Measurements from ENCODE around the gene NEU3.

The NEU3 gene

GRCh38 chr11:75029836-75030631 is 41.3 kb downstream of the NEU3 start:
- no peaks in the 10 kb centered on the region for H4K20me1 ChIP-seq (ENCODE audit: insufficient read depth)
- H3K4me2 ChIP-seq = no peak overlapping the region
- no peaks in the 10 kb centered on the region for H3K4me1 ChIP-seq (ENCODE audit: low read depth, poor library complexity, severe bottlenecking)
- H3K79me2 ChIP-seq (ENCODE audit: insufficient read depth, low read depth) = no peaks in the 10 kb centered on the region
- TF ChIP-seq CTCF (conservative IDR thresholded peaks at IDR 0.05; ENCODE audit: low read depth, low read length) = no peak
- no peaks in the 10 kb centered on the region for H3K36me3 ChIP-seq (ENCODE audit: insufficient read depth)
- H3K27me3 ChIP-seq (ENCODE audit: insufficient read depth, low read depth) = no peaks in the 10 kb centered on the region
- no peak overlapping the region for H3K27ac ChIP-seq
- no peak overlapping the region for H3K4me3 ChIP-seq (IDR thresholded peaks at IDR 0.05; ENCODE audit: insufficient read depth, low read depth, low read length)
- H3K9ac ChIP-seq = no peak overlapping the region
- H2AFZ ChIP-seq (ENCODE audit: low read depth) = no peak overlapping the region

GRCh38 chr11:75031224-75031753 is 42.6 kb downstream of the NEU3 start:
- no peaks in the 10 kb centered on the region for H3K4me1 ChIP-seq (ENCODE audit: low read depth, poor library complexity, severe bottlenecking)
- no peak for TF ChIP-seq CTCF (conservative IDR thresholded peaks at IDR 0.05; ENCODE audit: low read depth, low read length)
- H3K27me3 ChIP-seq (ENCODE audit: insufficient read depth, low read depth) = no peaks in the 10 kb centered on the region
- no peak overlapping the region for H3K4me2 ChIP-seq
- no peaks in the 10 kb centered on the region for H3K79me2 ChIP-seq (ENCODE audit: insufficient read depth, low read depth)
- no peaks in the 10 kb centered on the region for H3K36me3 ChIP-seq (ENCODE audit: insufficient read depth)
- no peaks in the 10 kb centered on the region for H4K20me1 ChIP-seq (ENCODE audit: insufficient read depth)
- H3K27ac ChIP-seq = no peak overlapping the region
- H3K9ac ChIP-seq = no peak overlapping the region
- H3K4me3 ChIP-seq (IDR thresholded peaks at IDR 0.05; ENCODE audit: insufficient read depth, low read depth, low read length) = no peak overlapping the region
- no peak overlapping the region for H2AFZ ChIP-seq (ENCODE audit: low read depth)

GRCh38 chr11:75031771-75032549 is 43.2 kb downstream of the NEU3 start:
- no peaks in the 10 kb centered on the region for H3K4me1 ChIP-seq (ENCODE audit: low read depth, poor library complexity, severe bottlenecking)

GRCh38 chr11:75032550-75032935 is 43.8 kb downstream of the NEU3 start:
- Histone ChIP-seq H3K36me3 (ENCODE audit: insufficient read depth) (no peaks in the 10 kb centered on the region), H3K27me3 (ENCODE audit: insufficient read depth, low read depth) (no peaks in the 10 kb centered on the region), H3K4me2 (no peak overlapping the region), H2AFZ (ENCODE audit: low read depth) (no peak overlapping the region), H4K20me1 (ENCODE audit: insufficient read depth) (no peaks in the 10 kb centered on the region), H3K4me3 (IDR thresholded peaks at IDR 0.05; ENCODE audit: insufficient read depth, low read depth, low read length) (no peak overlapping the region), H3K4me1 (ENCODE audit: low read depth, poor library complexity, severe bottlenecking) (no peaks in the 10 kb centered on the region), H3K79me2 (ENCODE audit: insufficient read depth, low read depth) (no peaks in the 10 kb centered on the region), H3K9ac (no peak overlapping the region), H3K27ac (no peak overlapping the region)
- TF ChIP-seq CTCF (conservative IDR thresholded peaks at IDR 0.05; ENCODE audit: low read depth, low read length) = no peak

More at GRCh38 chr11:75031771-75032549, 43.2 kb downstream of the NEU3 start:
- H3K9ac ChIP-seq = no peak overlapping the region
- H3K4me2 ChIP-seq = no peak overlapping the region
- no peak overlapping the region for H3K4me3 ChIP-seq (IDR thresholded peaks at IDR 0.05; ENCODE audit: insufficient read depth, low read depth, low read length)
- TF ChIP-seq CTCF (conservative IDR thresholded peaks at IDR 0.05; ENCODE audit: low read depth, low read length) = peak; percentile 77
- no peaks in the 10 kb centered on the region for H4K20me1 ChIP-seq (ENCODE audit: insufficient read depth)
- H3K36me3 ChIP-seq (ENCODE audit: insufficient read depth) = no peaks in the 10 kb centered on the region
- H3K79me2 ChIP-seq (ENCODE audit: insufficient read depth, low read depth) = no peaks in the 10 kb centered on the region
- no peak overlapping the region for H3K27ac ChIP-seq
- H3K27me3 ChIP-seq (ENCODE audit: insufficient read depth, low read depth) = no peaks in the 10 kb centered on the region
- no peak overlapping the region for H2AFZ ChIP-seq (ENCODE audit: low read depth)

All from KMS-11 (cell line).